K562 (cell line): ENCODE results near the gene PIGV.
"Not testable (repeated sequence)": the region's sequence is repeated elsewhere in the genome, so short reads cannot be mapped to it uniquely, and the experiment has no call there.

ENCODE experiments used
- EZH2 ChIP-seq: IDR thresholded peaks from 2 replicates; pipeline ENCODE4 v1.6.1; 2012; ENCODE audit warnings: low read depth, mild to moderate bottlenecking, inconsistent platforms, low read length, borderline replicate concordance
- NCOA4 ChIP-seq: fragments of 450-650 bp; IDR thresholded peaks from 2 replicates; pipeline ENCODE4 v1.6.1; 2018; ENCODE audit warnings: mild to moderate bottlenecking; ENCODE audit not compliant: partially characterized antibody
- TAF15 ChIP-seq: fragments of 200-400 bp; formaldehyde crosslinking; IDR thresholded peaks from 2 replicates; pipeline ENCODE4 v1.6.1; 2017; ENCODE audit warnings: mild to moderate bottlenecking, low read depth, low read length, moderate library complexity
- TF ChIP-seq, protein P1 (sequence below), 3 experiments: IDR thresholded peaks in 2 of 3; conservative IDR thresholded peaks in 1 of 3; 2 replicates each; pipeline ENCODE4 v1.5.1; 2011 to 2012; ENCODE audit warnings: low read length in 3 of 3, mild to moderate bottlenecking in 3 of 3, control low read depth in 2 of 3, improper control_type of control experiment in 1 of 3, inconsistent platforms in 1 of 3, low read depth in 1 of 3, mixed read lengths in 1 of 3, moderate library complexity in 1 of 3; ENCODE audit not compliant: insufficient read depth in 2 of 3
- TF ChIP-seq, protein P2 (sequence below): sonication (generic); formaldehyde crosslinking; IDR thresholded peaks from 2 replicates; pipeline ENCODE4 v1.9.0; 2022; ENCODE audit warnings: mild to moderate bottlenecking, missing genetic modification reagents

DNA sequence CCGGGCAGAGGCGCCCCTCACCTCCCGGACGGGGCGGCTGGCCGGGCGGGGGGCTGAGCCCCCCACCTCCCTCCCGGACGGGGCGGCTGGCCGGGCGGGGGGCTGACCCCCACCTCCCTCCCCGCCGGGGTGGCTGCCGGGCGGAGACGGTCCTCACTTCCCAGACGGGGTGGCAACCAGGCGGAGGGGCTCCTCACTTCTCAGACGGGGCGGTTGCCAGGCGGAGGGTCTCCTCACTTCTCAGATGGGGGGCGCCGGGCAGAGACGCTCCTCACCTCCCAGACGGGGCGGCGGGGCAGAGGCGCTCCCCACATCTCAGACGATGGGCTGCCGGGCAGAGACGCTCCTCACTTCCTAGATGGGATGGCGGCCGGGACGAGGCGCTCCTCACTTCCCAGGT lies 16.2 kb downstream of the PIGV start:
- TF ChIP-seq, protein P1, sequence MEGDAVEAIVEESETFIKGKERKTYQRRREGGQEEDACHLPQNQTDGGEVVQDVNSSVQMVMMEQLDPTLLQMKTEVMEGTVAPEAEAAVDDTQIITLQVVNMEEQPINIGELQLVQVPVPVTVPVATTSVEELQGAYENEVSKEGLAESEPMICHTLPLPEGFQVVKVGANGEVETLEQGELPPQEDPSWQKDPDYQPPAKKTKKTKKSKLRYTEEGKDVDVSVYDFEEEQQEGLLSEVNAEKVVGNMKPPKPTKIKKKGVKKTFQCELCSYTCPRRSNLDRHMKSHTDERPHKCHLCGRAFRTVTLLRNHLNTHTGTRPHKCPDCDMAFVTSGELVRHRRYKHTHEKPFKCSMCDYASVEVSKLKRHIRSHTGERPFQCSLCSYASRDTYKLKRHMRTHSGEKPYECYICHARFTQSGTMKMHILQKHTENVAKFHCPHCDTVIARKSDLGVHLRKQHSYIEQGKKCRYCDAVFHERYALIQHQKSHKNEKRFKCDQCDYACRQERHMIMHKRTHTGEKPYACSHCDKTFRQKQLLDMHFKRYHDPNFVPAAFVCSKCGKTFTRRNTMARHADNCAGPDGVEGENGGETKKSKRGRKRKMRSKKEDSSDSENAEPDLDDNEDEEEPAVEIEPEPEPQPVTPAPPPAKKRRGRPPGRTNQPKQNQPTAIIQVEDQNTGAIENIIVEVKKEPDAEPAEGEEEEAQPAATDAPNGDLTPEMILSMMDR (IDR thresholded peaks at IDR 0.05 in 2 of 3, conservative IDR thresholded peaks at IDR 0.05 in 1 of 3; ENCODE audit: insufficient read depth in 2 of 3, low read depth in 1 of 3, low read length in 3 of 3), result not testable (repeated sequence)
- TF ChIP-seq, protein P2, sequence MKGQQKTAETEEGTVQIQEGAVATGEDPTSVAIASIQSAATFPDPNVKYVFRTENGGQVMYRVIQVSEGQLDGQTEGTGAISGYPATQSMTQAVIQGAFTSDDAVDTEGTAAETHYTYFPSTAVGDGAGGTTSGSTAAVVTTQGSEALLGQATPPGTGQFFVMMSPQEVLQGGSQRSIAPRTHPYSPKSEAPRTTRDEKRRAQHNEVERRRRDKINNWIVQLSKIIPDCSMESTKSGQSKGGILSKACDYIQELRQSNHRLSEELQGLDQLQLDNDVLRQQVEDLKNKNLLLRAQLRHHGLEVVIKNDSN (CRISPR knock-in tag), result not testable (repeated sequence)
- not testable (repeated sequence) for TF ChIP-seq NCOA4, EZH2, TAF15
